HTERT RPE-1 (cell line): ENCODE data around the gene ANK2.

Source experiments
- in situ Hi-C: fragments of 300-500 bp; cut with MboI; formaldehyde crosslinking; loops from 4 replicates; pipeline ENCODE4 v1.14.3; 2020; ENCODE audit warnings: low sequenced_read_pairs

The ANK2 gene

GRCh38 chr4:113145519-113146291 is 96.3 kb downstream of the ANK2 start:
- in situ Hi-C loops, result no loop called here

GRCh38 chr4:113146876-113147358 is 97.5 kb downstream of the ANK2 start:
- in situ Hi-C loops, result no loop called here

- in situ Hi-C loops, result no loop called here
Observed at GRCh38 chr4:113147498-113148111, 98.2 kb downstream of the ANK2 start.

GRCh38 chr4:113148925-113149324 is 99.5 kb downstream of the ANK2 start:
- in situ Hi-C loops, result no loop called here

- in situ Hi-C loops, result no loop called here
Observed at GRCh38 chr4:113153529-113154101, 104.2 kb downstream of the ANK2 start.

GRCh38 chr4:113154281-113154680 is 104.8 kb downstream of the ANK2 start:
- in situ Hi-C loops, result no loop called here

GRCh38 chr4:113157086-113157857 is 107.8 kb downstream of the ANK2 start:
- in situ Hi-C loops, result no loop called here

- in situ Hi-C loops, result no loop called here
Observed at GRCh38 chr4:113159942-113160545, 110.6 kb downstream of the ANK2 start.

- in situ Hi-C loops, result no loop called here
Observed at GRCh38 chr4:113160548-113160947, 111.1 kb downstream of the ANK2 start.

- in situ Hi-C loops, result no loop called here
Observed at GRCh38 chr4:113162089-113162488, 112.6 kb downstream of the ANK2 start.

- in situ Hi-C loops, result no loop called here
Observed at GRCh38 chr4:113169368-113169767, 119.9 kb downstream of the ANK2 start.

- in situ Hi-C loops, result no loop called here
Observed at GRCh38 chr4:113170115-113170804, 120.8 kb downstream of the ANK2 start.

GRCh38 chr4:113170805-113171468 is 121.5 kb downstream of the ANK2 start:
- in situ Hi-C loops, result no loop called here

- in situ Hi-C loops, result no loop called here
Observed at GRCh38 chr4:113173126-113173792, 123.8 kb downstream of the ANK2 start.

- in situ Hi-C loops, result no loop called here
Observed at GRCh38 chr4:113173793-113174264, 124.4 kb downstream of the ANK2 start.

- in situ Hi-C loops, result no loop called here
Observed at GRCh38 chr4:113179091-113179490, 129.6 kb downstream of the ANK2 start.

- in situ Hi-C loops, result no loop called here
Observed at GRCh38 chr4:113179996-113180395, 130.5 kb downstream of the ANK2 start.

- in situ Hi-C loops, result no loop called here
Observed at GRCh38 chr4:113181289-113182007, 132.0 kb downstream of the ANK2 start.
